ENCODE results near the gene PRND. TPM values are rescaled to one million over a fixed set of nuclear protein-coding genes. Genes with fewer than 3 reads are reported as not detected.

Gene PRND
- not detected for total RNA-seq

- no peaks in the 10 kb centered on the region for H3K27me3 Mint-ChIP-seq (ENCODE audit: low read depth)
- ATAC-seq (no peak), DNase-seq (no peak)
Measured at GRCh38 chr20:4721719-4722118, at the start of gene PRND. Gene PRND (plus strand): TSS chr20:4721909. CDS start chr20:4724552, 2,643 bp downstream.

GRCh38 chr20:4672948-4673347 lies 48.8 kb upstream of the PRND start:
- ATAC-seq (no peak), DNase-seq (no peak)
- Mint-ChIP-seq H3K9me3 (no peaks in the 10 kb centered on the region), H3K36me3 (ENCODE audit: insufficient read depth) (no peaks in the 10 kb centered on the region), H3K27me3 (ENCODE audit: low read depth) (no peaks in the 10 kb centered on the region), H3K4me3 (no peak overlapping the region), H3K4me1 (ENCODE audit: low read depth) (no peaks in the 10 kb centered on the region)

More at GRCh38 chr20:4721719-4722118, at the start of gene PRND:
- no peaks in the 10 kb centered on the region for H3K9me3 Mint-ChIP-seq
- H3K4me3 Mint-ChIP-seq: no peak within 1 kb of the TSS
- H3K4me1 Mint-ChIP-seq (ENCODE audit: low read depth): peaks cover 13% of the 10 kb centered on the region
- H3K36me3 Mint-ChIP-seq (ENCODE audit: insufficient read depth): no peaks in the 10 kb centered on the region

GRCh38 chr20:4673371-4674001 lies 48.2 kb upstream of the PRND start:
- H3K27me3 Mint-ChIP-seq (ENCODE audit: low read depth): no peaks in the 10 kb centered on the region
- H3K4me3 Mint-ChIP-seq: no peak overlapping the region

DNA sequence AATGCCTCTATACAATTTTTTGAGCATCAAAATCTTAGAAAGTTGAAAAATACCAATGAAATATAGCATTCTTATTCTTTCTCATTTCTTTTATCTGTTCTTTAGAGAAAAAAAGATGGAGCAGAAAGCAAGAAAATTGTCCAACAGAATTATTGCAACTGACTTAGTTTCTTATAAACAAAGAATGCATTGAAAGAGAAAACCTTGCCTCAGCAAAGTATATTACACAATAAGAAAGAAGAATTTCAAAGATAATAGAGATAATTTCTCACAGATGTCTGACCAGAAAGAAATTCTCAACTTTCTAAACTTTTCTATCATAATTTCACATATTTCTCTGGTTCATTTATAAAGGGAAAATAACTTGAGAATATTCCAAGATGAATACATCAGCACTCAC lies 47.0 kb upstream of the PRND start:
- Mint-ChIP-seq H3K4me3 (no peak overlapping the region), H3K36me3 (ENCODE audit: insufficient read depth) (no peaks in the 10 kb centered on the region), H3K27me3 (ENCODE audit: low read depth) (no peaks in the 10 kb centered on the region), H3K9me3 (no peaks in the 10 kb centered on the region), H3K4me1 (ENCODE audit: low read depth) (no peaks in the 10 kb centered on the region)
- DNase-seq (no peak), ATAC-seq (no peak)

More at GRCh38 chr20:4673371-4674001, 48.2 kb upstream of the PRND start:
- Mint-ChIP-seq H3K9me3 (no peaks in the 10 kb centered on the region), H3K36me3 (ENCODE audit: insufficient read depth) (no peaks in the 10 kb centered on the region), H3K4me1 (ENCODE audit: low read depth) (no peaks in the 10 kb centered on the region)
- no peak for ATAC-seq
- DNase-seq: no peak

DNA sequence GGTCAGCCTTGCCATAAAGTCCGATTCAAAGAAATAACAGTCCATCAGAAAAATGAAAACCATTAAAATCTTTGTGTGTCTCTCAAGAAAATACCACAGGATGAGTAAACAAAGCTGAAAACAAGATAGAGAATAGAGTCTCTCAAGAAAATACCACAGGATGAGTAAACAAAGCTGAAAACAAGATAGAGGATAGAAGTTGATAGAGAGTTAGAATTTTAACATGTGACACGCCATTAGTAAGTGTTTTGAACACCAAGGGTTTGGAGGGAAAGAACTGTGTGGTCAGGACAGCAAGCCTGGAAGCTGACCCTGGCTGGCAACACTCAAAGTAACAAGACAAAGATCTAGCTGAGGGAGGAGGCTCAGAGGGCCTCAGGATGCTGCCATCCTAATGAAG lies 43.9 kb upstream of the PRND start:
- Mint-ChIP-seq H3K4me3 (no peak overlapping the region), H3K4me1 (ENCODE audit: low read depth) (peaks cover 3% of the 10 kb centered on the region), H3K36me3 (ENCODE audit: insufficient read depth) (no peaks in the 10 kb centered on the region), H3K27me3 (ENCODE audit: low read depth) (no peaks in the 10 kb centered on the region), H3K9me3 (no peaks in the 10 kb centered on the region)
- DNase-seq (no peak), ATAC-seq (no peak)

DNA sequence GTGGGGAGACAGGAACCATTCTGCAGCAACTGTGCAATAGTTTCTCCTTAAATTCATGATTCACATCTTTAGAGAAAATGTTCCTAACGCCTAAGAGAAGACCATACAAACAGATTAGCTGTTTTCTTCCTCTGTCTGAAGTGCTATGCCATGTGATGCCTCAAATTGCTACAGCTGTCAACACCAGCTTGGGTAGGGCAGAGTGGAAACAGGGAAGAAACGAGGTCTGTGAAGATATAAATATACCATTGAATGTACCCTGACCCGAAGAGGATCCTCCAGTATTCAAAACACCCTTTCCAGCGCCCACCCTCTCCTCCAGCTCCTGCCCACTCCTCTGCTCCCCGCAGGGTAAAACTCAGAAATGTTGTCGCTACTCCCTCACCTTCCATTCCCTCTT lies 40.3 kb upstream of the PRND start:
- DNase-seq (no peak), ATAC-seq (no peak)
- Mint-ChIP-seq H3K4me1 (ENCODE audit: low read depth) (peaks cover 34% of the 10 kb centered on the region), H3K4me3 (no peak overlapping the region), H3K27me3 (ENCODE audit: low read depth) (no peaks in the 10 kb centered on the region), H3K9me3 (no peaks in the 10 kb centered on the region), H3K36me3 (ENCODE audit: insufficient read depth) (no peaks in the 10 kb centered on the region)

DNA sequence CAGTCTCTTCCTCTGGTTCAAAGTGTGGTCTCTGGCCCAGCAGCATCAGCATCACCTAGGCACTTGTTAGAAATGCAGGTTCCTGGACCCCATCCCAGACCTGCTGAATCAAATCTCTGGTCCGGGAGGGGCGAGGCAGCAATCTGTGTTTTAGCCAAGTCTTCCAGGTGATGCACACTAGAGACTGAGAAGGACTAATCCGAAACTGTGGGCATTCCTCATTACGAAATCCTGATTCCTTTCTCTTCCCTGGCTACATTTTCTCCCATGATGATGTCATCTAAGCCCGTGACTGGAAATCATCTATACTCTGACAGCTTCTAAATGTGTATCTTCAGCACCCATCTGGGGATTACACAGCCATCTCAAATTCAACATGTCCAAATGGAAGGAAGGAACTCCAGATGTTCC lies 39.7 kb upstream of the PRND start:
- Mint-ChIP-seq H3K4me1 (ENCODE audit: low read depth) (peaks cover 34% of the 10 kb centered on the region), H3K36me3 (ENCODE audit: insufficient read depth) (no peaks in the 10 kb centered on the region), H3K4me3 (no peak overlapping the region), H3K9me3 (no peaks in the 10 kb centered on the region), H3K27me3 (ENCODE audit: low read depth) (no peaks in the 10 kb centered on the region)
- no peak for ATAC-seq
- DNase-seq: no peak

GRCh38 chr20:4682682-4683081 lies 39.0 kb upstream of the PRND start:
- H3K4me3 Mint-ChIP-seq: no peak overlapping the region
- no peak for ATAC-seq
- peaks cover 3% of the 10 kb centered on the region for H3K36me3 Mint-ChIP-seq (ENCODE audit: insufficient read depth)
- peaks cover 40% of the 10 kb centered on the region for H3K4me1 Mint-ChIP-seq (ENCODE audit: low read depth)
- no peaks in the 10 kb centered on the region for H3K27me3 Mint-ChIP-seq (ENCODE audit: low read depth)
- DNase-seq: no peak
- no peaks in the 10 kb centered on the region for H3K9me3 Mint-ChIP-seq

GRCh38 chr20:4683261-4683660 lies 38.4 kb upstream of the PRND start:
- H3K27me3 Mint-ChIP-seq (ENCODE audit: low read depth): no peaks in the 10 kb centered on the region
- no peak overlapping the region for H3K4me3 Mint-ChIP-seq
- no peaks in the 10 kb centered on the region for H3K9me3 Mint-ChIP-seq
- H3K4me1 Mint-ChIP-seq (ENCODE audit: low read depth): peaks cover 45% of the 10 kb centered on the region
- no peak for ATAC-seq
- DNase-seq: no peak
- peaks cover 5% of the 10 kb centered on the region for H3K36me3 Mint-ChIP-seq (ENCODE audit: insufficient read depth)

- DNase-seq (no peak), ATAC-seq (no peak)
- Mint-ChIP-seq H3K4me3 (peak overlapping the region; percentile 86), H3K27me3 (ENCODE audit: low read depth) (no peaks in the 10 kb centered on the region), H3K4me1 (ENCODE audit: low read depth) (peaks cover 61% of the 10 kb centered on the region), H3K9me3 (no peaks in the 10 kb centered on the region), H3K36me3 (ENCODE audit: insufficient read depth) (peaks cover 15% of the 10 kb centered on the region)
Measured at GRCh38 chr20:4684837-4685413, 36.8 kb upstream of the PRND start.

- ATAC-seq (no peak), DNase-seq (no peak)
- H3K27me3 Mint-ChIP-seq (ENCODE audit: low read depth): no peaks in the 10 kb centered on the region
- peak overlapping the region; percentile 86 for H3K4me3 Mint-ChIP-seq
- peaks cover 20% of the 10 kb centered on the region for H3K36me3 Mint-ChIP-seq (ENCODE audit: insufficient read depth)
- H3K4me1 Mint-ChIP-seq (ENCODE audit: low read depth): peaks cover 69% of the 10 kb centered on the region
- no peaks in the 10 kb centered on the region for H3K9me3 Mint-ChIP-seq
Measured at GRCh38 chr20:4685923-4686221, 35.8 kb upstream of the PRND start.

GRCh38 chr20:4688305-4688704 lies 33.4 kb upstream of the PRND start:
- H3K4me3 Mint-ChIP-seq: peak overlapping the region; percentile 89
- peaks cover 37% of the 10 kb centered on the region for H3K36me3 Mint-ChIP-seq (ENCODE audit: insufficient read depth)
- H3K27me3 Mint-ChIP-seq (ENCODE audit: low read depth): no peaks in the 10 kb centered on the region
- DNase-seq: no peak
- H3K9me3 Mint-ChIP-seq: no peaks in the 10 kb centered on the region
- peaks cover 83% of the 10 kb centered on the region for H3K4me1 Mint-ChIP-seq (ENCODE audit: low read depth)
- no peak for ATAC-seq

GRCh38 chr20:4689220-4689619 lies 32.5 kb upstream of the PRND start:
- H3K4me3 Mint-ChIP-seq: peak overlapping the region; percentile 65
- ATAC-seq (no peak), DNase-seq (no peak)
- no peaks in the 10 kb centered on the region for H3K27me3 Mint-ChIP-seq (ENCODE audit: low read depth)
- peaks cover 78% of the 10 kb centered on the region for H3K4me1 Mint-ChIP-seq (ENCODE audit: low read depth)
- H3K36me3 Mint-ChIP-seq (ENCODE audit: insufficient read depth): peaks cover 42% of the 10 kb centered on the region
- H3K9me3 Mint-ChIP-seq: no peaks in the 10 kb centered on the region

GRCh38 chr20:4691753-4692152 lies 30.0 kb upstream of the PRND start:
- no peak for DNase-seq
- no peak for ATAC-seq
- H3K36me3 Mint-ChIP-seq (ENCODE audit: insufficient read depth): peaks cover 52% of the 10 kb centered on the region
- H3K4me3 Mint-ChIP-seq: no peak overlapping the region
- H3K9me3 Mint-ChIP-seq: no peaks in the 10 kb centered on the region
- H3K27me3 Mint-ChIP-seq (ENCODE audit: low read depth): no peaks in the 10 kb centered on the region
- peaks cover 71% of the 10 kb centered on the region for H3K4me1 Mint-ChIP-seq (ENCODE audit: low read depth)

DNA sequence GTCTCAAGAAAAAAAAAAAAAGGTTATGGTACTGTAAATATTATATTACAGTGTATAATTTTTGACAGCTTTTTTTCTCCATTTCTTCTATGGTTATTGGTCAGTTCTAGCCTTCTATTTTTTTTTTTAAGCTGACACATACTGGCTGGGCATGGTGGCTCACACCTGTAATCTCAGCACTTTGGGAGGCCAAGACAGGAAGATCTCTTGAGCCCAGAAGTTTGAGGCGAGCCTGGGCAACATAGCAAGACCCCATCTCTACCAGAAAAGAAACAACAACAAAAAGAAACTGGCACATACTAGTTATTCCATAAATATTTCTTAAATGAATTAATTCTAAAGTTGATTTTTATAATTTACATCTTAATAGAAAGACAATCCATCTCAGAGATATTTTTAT lies 27.6 kb upstream of the PRND start:
- H3K4me3 Mint-ChIP-seq: no peak overlapping the region
- DNase-seq (no peak), ATAC-seq (no peak)

More for the DNA sequence above, 27.6 kb upstream of the PRND start:
- peaks cover 51% of the 10 kb centered on the region for H3K36me3 Mint-ChIP-seq (ENCODE audit: insufficient read depth)
- peaks cover 63% of the 10 kb centered on the region for H3K4me1 Mint-ChIP-seq (ENCODE audit: low read depth)
- H3K9me3 Mint-ChIP-seq: no peaks in the 10 kb centered on the region
- no peaks in the 10 kb centered on the region for H3K27me3 Mint-ChIP-seq (ENCODE audit: low read depth)
